Breast epithelium (tissue), 4 donors: ENCODE data around the gene DUSP16. TPM values are rescaled to one million over a fixed set of nuclear protein-coding genes. Genes with fewer than 3 reads are reported as not detected.

Source experiments
- DNase-seq, 2 donors: peaks; one replicate each; pipeline ENCODE4 v3.0.0-alpha.2; 2019; ENCODE audit warnings: low spot score in 2 of 2
- H3K27ac ChIP-seq, 2 donors: fragments of 200-600 bp; sonication (generic) in 1 of 2; one replicate each; pipeline ENCODE4 v1.5.1; 2016 to 2019; ENCODE audit warnings: mild to moderate bottlenecking in 1 of 2
- H3K27me3 ChIP-seq, 2 donors: fragments of 200-600 bp; sonication (generic) in 1 of 2; one replicate each; pipeline versions ENCODE4 v1.5.1 to v1.6.0; 2017 to 2019; ENCODE audit warnings: control low read depth in 1 of 2, mild to moderate bottlenecking in 1 of 2
- H3K36me3 ChIP-seq: fragments of 200-600 bp; one replicate; pipeline ENCODE4 v1.5.1; 2019
- H3K4me1 ChIP-seq, 2 donors: fragments of 200-600 bp; sonication (generic); one replicate each; pipeline ENCODE4 v1.5.1; 2016 to 2019; ENCODE audit warnings: control low read depth in 1 of 2
- H3K4me3 ChIP-seq, 3 donors: fragments of 200-600 bp; sonication (generic); 1 replicate in 2 of 3; 2 replicates in 1 of 3; pipeline ENCODE4 v1.5.1; 2016 to 2019; ENCODE audit warnings: mild to moderate bottlenecking in 3 of 3, moderate library complexity in 2 of 3
- H3K9me3 ChIP-seq, 2 donors: fragments of 200-600 bp; sonication (generic) in 1 of 2; one replicate each; pipeline ENCODE4 v1.5.1; 2016 to 2019; ENCODE audit warnings: control low read depth in 1 of 2
- POLR2A ChIP-seq: fragments of 450-650 bp; IDR thresholded peaks from one replicate; pipeline ENCODE4 v1.6.1; 2016; ENCODE audit warnings: antibody characterized with exemption, mild to moderate bottlenecking, moderate library complexity
- POLR2AphosphoS5 ChIP-seq, 3 donors: sonication (generic); formaldehyde crosslinking; IDR thresholded peaks; one replicate each; pipeline ENCODE4 v1.6.1; 2017; ENCODE audit warnings: antibody characterized with exemption in 3 of 3
- intact Hi-C: fragments of 100-400 bp; cut with DNase I; formaldehyde crosslinking; loops from one replicate; pipeline ENCODE4 v1.15.1; 2023; ENCODE audit warnings: low total_unique reads
- total RNA-seq, 3 donors: library from RNA; depleted of rRNA; stranded (reverse); fragments of >200 nt; gene quantifications; one replicate each; pipeline ENCODE4 v1.1.0, GENCODE V29; 2016
- TF ChIP-seq, protein P1 (sequence below), 3 donors: fragments of 450-650 bp; IDR thresholded peaks; one replicate each; pipeline ENCODE4 v1.5.1; 2016 to 2017; ENCODE audit warnings: antibody characterized with exemption in 3 of 3, mild to moderate bottlenecking in 3 of 3, moderate library complexity in 3 of 3

The DUSP16 gene, protein sequence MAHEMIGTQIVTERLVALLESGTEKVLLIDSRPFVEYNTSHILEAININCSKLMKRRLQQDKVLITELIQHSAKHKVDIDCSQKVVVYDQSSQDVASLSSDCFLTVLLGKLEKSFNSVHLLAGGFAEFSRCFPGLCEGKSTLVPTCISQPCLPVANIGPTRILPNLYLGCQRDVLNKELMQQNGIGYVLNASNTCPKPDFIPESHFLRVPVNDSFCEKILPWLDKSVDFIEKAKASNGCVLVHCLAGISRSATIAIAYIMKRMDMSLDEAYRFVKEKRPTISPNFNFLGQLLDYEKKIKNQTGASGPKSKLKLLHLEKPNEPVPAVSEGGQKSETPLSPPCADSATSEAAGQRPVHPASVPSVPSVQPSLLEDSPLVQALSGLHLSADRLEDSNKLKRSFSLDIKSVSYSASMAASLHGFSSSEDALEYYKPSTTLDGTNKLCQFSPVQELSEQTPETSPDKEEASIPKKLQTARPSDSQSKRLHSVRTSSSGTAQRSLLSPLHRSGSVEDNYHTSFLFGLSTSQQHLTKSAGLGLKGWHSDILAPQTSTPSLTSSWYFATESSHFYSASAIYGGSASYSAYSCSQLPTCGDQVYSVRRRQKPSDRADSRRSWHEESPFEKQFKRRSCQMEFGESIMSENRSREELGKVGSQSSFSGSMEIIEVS
- total RNA-seq: 10 to 100 TPM; 10.9 to 63.3 (median 61.0) TPM

DNA sequence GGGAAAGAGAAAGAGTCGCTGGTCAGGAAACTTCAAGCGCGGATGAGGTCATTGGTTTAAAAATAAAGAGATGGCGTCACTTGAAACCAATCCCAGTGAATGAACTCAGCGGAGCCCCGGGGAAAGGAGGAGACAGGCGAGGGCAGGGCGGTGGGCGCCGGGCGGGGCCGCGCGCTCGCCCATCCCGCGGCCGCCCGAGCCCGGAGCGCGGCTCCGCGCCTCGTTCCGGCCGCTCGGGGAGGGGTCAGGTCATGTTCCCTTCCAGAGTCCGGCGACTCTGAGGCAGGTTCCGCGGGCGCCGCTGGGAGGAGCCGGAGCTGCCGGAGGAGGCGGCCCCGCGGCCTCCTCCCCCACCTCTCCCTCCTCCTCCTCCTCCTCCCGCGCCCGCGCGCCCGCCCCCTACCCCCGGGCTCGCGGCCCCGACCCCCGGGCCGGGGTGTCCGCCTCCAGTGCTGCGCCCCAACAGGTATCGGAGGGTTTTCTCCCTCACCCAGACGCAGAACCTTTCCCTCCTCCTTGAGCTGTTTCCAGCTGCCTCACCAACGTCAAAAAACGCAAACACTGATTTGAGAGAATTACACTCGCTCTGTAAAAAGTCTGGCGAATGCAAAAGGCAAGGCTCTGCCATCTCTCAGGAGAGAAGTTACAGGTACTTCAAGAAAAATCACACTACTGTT lies at the start of gene DUSP16:
TSS of gene DUSP16 (minus strand) at position 279 of the 677 bp plus-strand sequence. CDS start 41,765 bp downstream, outside the sequence.
- Histone ChIP-seq H3K4me3 (peak within 1 kb of the TSS; percentile 84 to 90 (median 87)), H3K4me1 (peaks cover 0 to 5% of the 10 kb centered on the region in 2 donors), H3K27me3 (no peaks in the 10 kb centered on the region), H3K36me3 (no peaks in the 10 kb centered on the region), H3K27ac (peak within 1 kb of the TSS; percentile 100), H3K9me3 (no peaks in the 10 kb centered on the region)
- peak; percentile 88 to 94 for DNase-seq
- intact Hi-C loops: no loop called here
- TF ChIP-seq, protein P1, sequence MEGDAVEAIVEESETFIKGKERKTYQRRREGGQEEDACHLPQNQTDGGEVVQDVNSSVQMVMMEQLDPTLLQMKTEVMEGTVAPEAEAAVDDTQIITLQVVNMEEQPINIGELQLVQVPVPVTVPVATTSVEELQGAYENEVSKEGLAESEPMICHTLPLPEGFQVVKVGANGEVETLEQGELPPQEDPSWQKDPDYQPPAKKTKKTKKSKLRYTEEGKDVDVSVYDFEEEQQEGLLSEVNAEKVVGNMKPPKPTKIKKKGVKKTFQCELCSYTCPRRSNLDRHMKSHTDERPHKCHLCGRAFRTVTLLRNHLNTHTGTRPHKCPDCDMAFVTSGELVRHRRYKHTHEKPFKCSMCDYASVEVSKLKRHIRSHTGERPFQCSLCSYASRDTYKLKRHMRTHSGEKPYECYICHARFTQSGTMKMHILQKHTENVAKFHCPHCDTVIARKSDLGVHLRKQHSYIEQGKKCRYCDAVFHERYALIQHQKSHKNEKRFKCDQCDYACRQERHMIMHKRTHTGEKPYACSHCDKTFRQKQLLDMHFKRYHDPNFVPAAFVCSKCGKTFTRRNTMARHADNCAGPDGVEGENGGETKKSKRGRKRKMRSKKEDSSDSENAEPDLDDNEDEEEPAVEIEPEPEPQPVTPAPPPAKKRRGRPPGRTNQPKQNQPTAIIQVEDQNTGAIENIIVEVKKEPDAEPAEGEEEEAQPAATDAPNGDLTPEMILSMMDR (IDR thresholded peaks at IDR 0.05): peak in 1 of 3 donors; percentile 22
- TF ChIP-seq POLR2A (no peak), POLR2AphosphoS5 (IDR thresholded peaks at IDR 0.05) (peak; percentile 64 to 69 (median 65))

DNA sequence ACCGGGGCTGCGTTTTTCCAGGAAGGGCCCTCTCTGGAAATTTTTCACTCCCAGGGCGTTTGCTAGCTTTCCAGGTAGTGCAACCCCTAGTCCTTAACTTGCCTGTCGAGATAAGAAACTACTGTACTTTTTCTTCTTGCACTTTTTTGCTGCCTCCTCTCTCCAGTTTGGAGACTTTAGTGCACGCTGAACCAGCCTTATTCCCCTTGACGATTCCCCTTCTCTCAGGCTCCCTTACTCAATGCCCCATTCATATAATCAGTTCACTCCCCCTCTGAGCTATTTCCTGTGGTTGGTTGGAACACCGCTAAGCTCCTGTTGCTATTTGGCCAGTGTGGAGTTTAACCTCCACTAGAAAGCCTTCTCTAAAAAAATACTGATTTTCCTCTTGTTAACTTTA lies 49.7 kb upstream of the DUSP16 start:
- intact Hi-C loops: loop anchor here (2.0 kb wide), 1 partner anchor 18 kb away; no protein-coding TSS in a partner anchor
- H3K4me1 ChIP-seq: peaks cover 0 to 11% of the 10 kb centered on the region in 2 donors

DNA sequence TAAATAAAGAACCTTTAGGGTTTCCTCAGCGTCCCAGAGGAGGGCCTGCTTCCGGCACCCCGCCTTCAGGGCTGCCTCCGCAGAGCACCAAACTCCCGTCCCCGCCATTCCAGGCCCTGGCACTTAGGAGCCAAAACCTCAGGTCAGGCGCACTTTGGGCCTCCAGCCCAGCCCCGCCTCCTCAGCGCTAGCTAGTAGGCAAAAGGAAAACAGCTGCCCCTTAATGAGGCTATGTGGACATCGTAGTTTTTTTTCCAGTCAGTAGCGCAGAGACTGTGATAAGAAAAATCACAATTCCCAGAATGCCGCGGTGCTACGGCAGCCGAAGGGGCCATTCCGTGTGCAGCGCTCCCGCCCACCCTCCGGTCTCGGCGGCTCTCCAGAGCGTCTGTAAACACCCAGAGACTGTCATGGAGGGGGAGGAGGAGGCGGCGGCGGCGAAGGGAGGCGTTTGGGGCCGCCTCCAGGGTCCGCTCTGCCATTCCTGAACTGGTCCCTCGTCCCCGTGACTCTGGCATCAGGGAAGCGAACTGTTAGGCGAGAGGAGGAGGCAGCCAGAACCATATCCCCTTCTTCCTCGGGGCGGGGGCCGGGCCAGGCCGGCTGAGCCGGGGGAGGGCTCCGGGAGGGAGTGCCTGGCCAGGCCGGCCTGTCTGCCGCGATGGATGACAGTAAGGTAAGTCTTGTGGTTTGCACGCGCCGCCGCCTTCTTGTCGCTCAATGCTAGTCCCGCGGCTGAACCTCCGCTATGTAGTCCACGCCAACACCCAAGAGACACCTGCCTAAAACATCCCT lies 49.0 kb upstream of the DUSP16 start, which contains the start of gene CREBL2:
TSS of gene CREBL2 (plus strand) at position 365 of the 795 bp plus-strand sequence. CDS start at position 662, 297 bp downstream.
- peak within 1 kb of the TSS; percentile 98 for H3K27ac ChIP-seq
- no peaks in the 10 kb centered on the region for H3K9me3 ChIP-seq
- H3K27me3 ChIP-seq: no peaks in the 10 kb centered on the region
- peak within 1 kb of the TSS; percentile 69 to 83 (median 77) for H3K4me3 ChIP-seq
- no peaks in the 10 kb centered on the region for H3K36me3 ChIP-seq
- intact Hi-C loops: loop anchor here (2.0 kb wide), 1 partner anchor 19 kb away; no protein-coding TSS in a partner anchor
- DNase-seq: peak; percentile 89 to 94
- H3K4me1 ChIP-seq: peaks cover 3 to 11% of the 10 kb centered on the region in 2 donors
- TF ChIP-seq POLR2A (peak; percentile 56), POLR2AphosphoS5 (IDR thresholded peaks at IDR 0.05) (peak; percentile 92 to 97 (median 95))
- TF ChIP-seq, protein P1 (IDR thresholded peaks at IDR 0.05): no peak

More for the DNA sequence above, 49.7 kb upstream of the DUSP16 start:
- TF ChIP-seq, protein P1 (IDR thresholded peaks at IDR 0.05): no peak
- TF ChIP-seq POLR2A (no peak), POLR2AphosphoS5 (IDR thresholded peaks at IDR 0.05) (no peak)
- no peaks in the 10 kb centered on the region for H3K27me3 ChIP-seq
- peak overlapping the region; percentile 98 for H3K27ac ChIP-seq
- peak overlapping the region; percentile 69 to 83 (median 77) for H3K4me3 ChIP-seq
- DNase-seq: no peak
- H3K36me3 ChIP-seq: no peaks in the 10 kb centered on the region
- no peaks in the 10 kb centered on the region for H3K9me3 ChIP-seq

DNA sequence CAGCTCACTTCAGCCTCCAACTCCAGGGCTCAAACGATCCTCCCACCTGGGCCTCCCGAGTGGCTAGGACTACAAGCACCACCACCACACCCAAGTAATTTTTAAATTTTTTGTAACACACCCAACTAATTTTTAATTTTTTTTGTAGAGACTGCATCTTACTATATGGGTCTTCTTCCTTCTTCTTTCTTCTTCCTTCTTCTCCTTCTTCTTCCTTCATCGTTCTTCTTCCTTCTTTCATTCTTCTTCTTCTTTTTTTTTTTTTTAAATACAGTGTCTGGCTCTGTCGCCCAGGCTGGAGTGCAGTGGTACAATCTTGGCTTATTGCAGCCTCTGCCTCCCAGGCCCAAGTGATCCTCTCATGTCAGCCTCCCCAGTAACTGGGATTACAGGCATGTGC lies 48.0 kb upstream of the DUSP16 start:
- Histone ChIP-seq H3K4me3 (peak overlapping the region; percentile 69 to 83 (median 77)), H3K27me3 (no peaks in the 10 kb centered on the region), H3K9me3 (no peaks in the 10 kb centered on the region), H3K27ac (peak overlapping the region; percentile 98), H3K36me3 (no peaks in the 10 kb centered on the region), H3K4me1 (peaks cover 3 to 11% of the 10 kb centered on the region in 2 donors)
- no peak for DNase-seq
- TF ChIP-seq POLR2A (no peak), POLR2AphosphoS5 (IDR thresholded peaks at IDR 0.05) (no peak)
- TF ChIP-seq, protein P1 (IDR thresholded peaks at IDR 0.05): no peak
- intact Hi-C loops: no loop called here
